Chondrocyte (in vitro differentiated cells): ENCODE measurements around the gene HHIPL1. TPM values are rescaled to one million over a fixed set of nuclear protein-coding genes. Genes with fewer than 3 reads are reported as not detected.

Source experiments
- DNase-seq: peaks from one replicate; pipeline ENCODE4 v3.0.0; 2021; ENCODE audit warnings: mixed read lengths, low spot score
- H3K27ac Mint-ChIP-seq: one replicate; pipeline ENCODE4 v1.8.0; 2021; ENCODE audit warnings: mild to moderate bottlenecking, moderate library complexity, mixed read lengths; ENCODE audit not compliant: unreplicated experiment
- H3K27me3 Mint-ChIP-seq: 2 replicates; pipeline ENCODE4 v1.8.0; 2021; ENCODE audit warnings: low read depth, mixed read lengths
- H3K36me3 Mint-ChIP-seq: 2 replicates; pipeline ENCODE4 v1.8.0; 2021; ENCODE audit warnings: low read depth, mixed read lengths
- H3K4me1 Mint-ChIP-seq: 2 replicates; pipeline ENCODE4 v1.8.0; 2021; ENCODE audit warnings: low read depth, mild to moderate bottlenecking, mixed read lengths
- H3K4me3 Mint-ChIP-seq: one replicate; pipeline ENCODE4 v1.8.0; 2021; ENCODE audit warnings: mild to moderate bottlenecking, moderate library complexity, mixed read lengths; ENCODE audit not compliant: unreplicated experiment
- H3K9me3 Mint-ChIP-seq: 2 replicates; pipeline ENCODE4 v1.8.0; 2021; ENCODE audit warnings: low read depth, mixed read lengths
- CTCF ChIP-seq: fragments of 200-600 bp; sonication (generic); IDR thresholded peaks from 2 replicates; pipeline ENCODE4 v1.5.0; 2021; ENCODE audit warnings: antibody characterized with exemption, mild to moderate bottlenecking, moderate library complexity
- total RNA-seq: library from RNA; stranded (reverse); gene quantifications from 3 replicates; pipeline ENCODE4 v1.2.1, GENCODE V29; 2021

HHIPL1 gene
- total RNA-seq, 1 donor from 2014 or later, result 5.6 TPM

DNA sequence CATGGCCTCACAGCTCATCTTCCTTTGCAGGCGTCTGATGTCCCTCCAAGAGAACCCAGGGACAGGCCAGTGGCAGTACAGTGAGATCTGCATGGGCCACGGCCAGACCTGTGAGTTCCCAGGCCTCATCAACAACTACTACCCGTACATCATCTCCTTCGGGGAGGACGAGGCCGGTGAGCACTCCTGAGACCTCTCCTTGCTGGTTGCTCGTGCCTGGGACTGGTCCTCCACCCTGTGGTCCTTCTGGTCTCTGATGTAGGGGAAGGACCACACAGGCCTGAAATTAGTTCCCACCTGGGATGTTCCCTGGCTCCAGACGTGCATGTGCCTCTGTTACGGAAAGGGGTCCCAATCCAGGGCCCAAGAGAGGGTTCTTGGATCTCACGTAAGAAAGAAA, 17.9 kb downstream of the HHIPL1 start:
- TF ChIP-seq CTCF, result no peak
- peaks cover 8% of the 10 kb centered on the region for H3K4me1 Mint-ChIP-seq
- no peak for DNase-seq
- H3K36me3 Mint-ChIP-seq, result peaks cover 2% of the 10 kb centered on the region
- H3K4me3 Mint-ChIP-seq, result no peak overlapping the region
- no peaks in the 10 kb centered on the region for H3K27me3 Mint-ChIP-seq
- no peaks in the 10 kb centered on the region for H3K9me3 Mint-ChIP-seq
- peak overlapping the region; percentile 2 for H3K27ac Mint-ChIP-seq

GRCh38 chr14:99663386-99664057, 18.6 kb downstream of the HHIPL1 start:
- no peaks in the 10 kb centered on the region for H3K9me3 Mint-ChIP-seq
- H3K4me3 Mint-ChIP-seq, result no peak overlapping the region
- H3K4me1 Mint-ChIP-seq, result peaks cover 8% of the 10 kb centered on the region
- H3K36me3 Mint-ChIP-seq, result peaks cover 3% of the 10 kb centered on the region
- no peaks in the 10 kb centered on the region for H3K27me3 Mint-ChIP-seq
- no peak overlapping the region for H3K27ac Mint-ChIP-seq
- no peak for DNase-seq
- no peak for TF ChIP-seq CTCF

DNA sequence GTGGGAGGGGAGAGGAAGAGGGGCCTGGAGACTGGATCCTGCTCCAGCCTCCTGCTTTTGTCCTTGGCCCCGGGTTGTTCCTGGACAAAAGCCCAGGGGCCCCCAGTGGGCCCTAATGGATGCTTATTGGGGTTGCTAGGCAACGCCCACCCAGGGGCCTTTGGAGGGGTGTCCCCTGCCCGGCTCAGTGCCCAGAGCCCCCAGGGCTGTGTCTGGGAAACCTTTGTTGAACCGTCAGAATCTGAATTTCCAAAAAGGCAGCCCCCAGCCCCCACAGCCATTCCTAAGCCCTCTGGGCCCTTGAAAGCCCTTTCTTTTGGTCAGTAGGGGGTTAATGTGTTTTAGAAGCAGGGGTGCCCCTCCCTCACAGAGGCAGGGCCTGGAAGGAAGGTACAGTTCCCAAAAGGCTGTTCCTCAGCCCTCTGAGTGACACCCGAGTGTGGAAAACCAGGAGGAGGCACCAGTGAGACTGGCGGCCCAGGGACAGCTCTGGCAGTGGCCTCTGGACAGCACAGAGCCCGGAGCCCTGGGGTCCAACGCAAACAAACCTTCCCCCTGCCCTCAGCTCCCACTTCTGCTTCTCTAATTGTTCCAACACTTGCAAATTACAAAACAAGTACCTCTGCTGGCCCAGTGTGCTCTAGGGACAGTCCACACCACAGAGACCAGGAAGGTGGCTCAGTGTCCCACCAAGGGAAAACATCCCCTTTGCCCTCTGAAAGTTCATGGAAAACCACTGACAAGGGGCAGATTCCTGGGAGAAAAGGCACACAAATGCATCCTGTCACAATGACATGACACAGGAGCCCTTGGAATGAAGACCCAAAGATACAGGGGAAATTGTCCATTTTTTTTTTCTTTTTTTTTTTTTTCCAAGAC, 19.4 kb downstream of the HHIPL1 start:
- TF ChIP-seq CTCF, result no peak
- DNase-seq, result no peak

DNA sequence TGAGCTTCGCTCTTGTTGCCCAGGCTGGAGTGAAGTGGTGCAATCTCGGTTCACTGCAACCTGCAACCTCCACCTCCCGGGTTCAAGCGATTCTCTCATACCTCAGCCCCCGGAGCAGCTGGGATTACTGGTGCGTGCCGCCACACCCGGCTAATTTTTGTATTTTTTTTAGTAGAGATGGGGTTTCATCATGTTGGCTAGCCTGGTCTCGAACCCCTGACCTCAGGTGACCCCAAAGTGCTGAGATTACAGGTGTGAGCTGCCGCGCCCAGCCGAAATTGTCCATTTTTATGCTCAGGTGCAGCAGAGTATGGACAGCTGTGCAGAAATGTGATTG, 20.0 kb downstream of the HHIPL1 start:
- peaks cover 8% of the 10 kb centered on the region for H3K4me1 Mint-ChIP-seq
- H3K36me3 Mint-ChIP-seq, result peaks cover 6% of the 10 kb centered on the region
- no peak overlapping the region for H3K4me3 Mint-ChIP-seq
- H3K27me3 Mint-ChIP-seq, result no peaks in the 10 kb centered on the region
- no peak for TF ChIP-seq CTCF
- no peaks in the 10 kb centered on the region for H3K9me3 Mint-ChIP-seq
- no peak for DNase-seq
- no peak overlapping the region for H3K27ac Mint-ChIP-seq

More for the DNA sequence above, 19.4 kb downstream of the HHIPL1 start:
- Mint-ChIP-seq H3K36me3 (peaks cover 6% of the 10 kb centered on the region), H3K4me1 (peaks cover 8% of the 10 kb centered on the region), H3K27me3 (no peaks in the 10 kb centered on the region), H3K4me3 (no peak overlapping the region), H3K27ac (no peak overlapping the region), H3K9me3 (no peaks in the 10 kb centered on the region)

GRCh38 chr14:99666533-99666932, 21.6 kb downstream of the HHIPL1 start:
- no peak for TF ChIP-seq CTCF
- H3K27me3 Mint-ChIP-seq, result no peaks in the 10 kb centered on the region
- H3K9me3 Mint-ChIP-seq, result no peaks in the 10 kb centered on the region
- no peak overlapping the region for H3K4me3 Mint-ChIP-seq
- peaks cover 7% of the 10 kb centered on the region for H3K4me1 Mint-ChIP-seq
- H3K36me3 Mint-ChIP-seq, result peaks cover 6% of the 10 kb centered on the region
- DNase-seq, result no peak
- H3K27ac Mint-ChIP-seq, result no peak overlapping the region
